Lower leg skin (tissue), 4 donors: ENCODE data around the gene CTSL. TPM values are rescaled to one million over a fixed set of nuclear protein-coding genes. Genes with fewer than 3 reads are reported as not detected.

Source experiments
- DNase-seq, 2 donors: peaks; one replicate each; pipeline ENCODE4 v3.0.0-alpha.2; 2019; ENCODE audit warnings: low spot score in 2 of 2
- H3K4me3 ChIP-seq: fragments of 200-600 bp; sonication (generic); 2 replicates; pipeline ENCODE4 v1.5.1; 2017; ENCODE audit warnings: mild to moderate bottlenecking, low read depth; ENCODE audit not compliant: poor library complexity, severe bottlenecking
- POLR2A ChIP-seq, 2 donors: fragments of 450-650 bp; IDR thresholded peaks; one replicate each; pipeline ENCODE4 v1.6.1; 2016 to 2017; ENCODE audit warnings: antibody characterized with exemption in 2 of 2, mild to moderate bottlenecking in 1 of 2, moderate library complexity in 1 of 2
- WGBS, 2 donors: methylation state at CpG; one replicate each; pipeline ENCODE4 v1.1.5; 2018; 5-methylcytosine and 5-hydroxymethylcytosine counted together
- intact Hi-C: fragments of 100-400 bp; cut with DNase I; formaldehyde crosslinking; loops from one replicate; pipeline ENCODE4 v1.15.0; 2023; ENCODE audit warnings: low total_unique reads
- total RNA-seq, 4 donors: library from RNA; depleted of rRNA; stranded (reverse); fragments of >200 nt; gene quantifications; one replicate each; pipeline ENCODE4 v1.1.0, GENCODE V29; 2016
- TF ChIP-seq, protein P1 (sequence below), 3 donors: fragments of 450-650 bp; IDR thresholded peaks; one replicate each; pipeline ENCODE4 v1.5.1; 2016; ENCODE audit warnings: antibody characterized with exemption in 3 of 3, mild to moderate bottlenecking in 3 of 3, moderate library complexity in 2 of 3

The CTSL gene
- total RNA-seq, 4 donors from 2014 or later, result 22.0 to 41.3 (median 33.8) TPM

DNA sequence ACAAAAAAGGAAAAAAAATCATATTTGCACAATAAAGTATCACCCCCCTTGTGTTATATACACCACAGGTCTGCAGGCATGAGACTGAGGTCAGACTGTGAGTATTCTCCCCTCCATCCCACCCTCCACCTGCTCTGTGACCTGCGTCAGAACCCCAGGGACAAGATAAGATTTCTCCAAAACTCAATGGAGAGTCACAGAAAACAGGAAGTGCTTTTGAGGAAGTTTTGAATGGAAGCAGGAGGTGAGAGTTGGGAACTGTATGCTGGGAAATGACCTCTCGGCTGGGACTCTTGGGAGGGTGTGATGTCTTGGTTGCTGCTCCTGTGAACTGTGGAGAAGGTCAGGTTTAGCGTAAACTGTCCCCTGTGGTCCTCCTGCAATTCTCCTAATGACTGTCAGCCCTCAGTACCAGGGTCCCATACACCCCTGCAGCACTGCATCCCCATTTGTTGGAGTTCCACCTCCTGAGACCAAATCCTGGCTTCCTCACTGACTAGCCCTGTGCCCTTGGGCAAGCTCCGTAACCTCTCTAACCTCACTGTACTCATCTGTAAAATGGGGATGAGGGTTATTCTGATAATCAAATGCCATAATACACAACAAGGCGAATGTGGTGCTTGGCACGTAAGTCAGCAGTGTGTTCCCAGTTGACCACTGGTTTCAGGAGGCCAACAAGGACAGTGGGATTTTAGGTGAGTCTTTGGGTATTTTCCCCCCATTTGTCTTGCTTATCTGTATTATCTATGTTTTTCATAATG, 6.9 kb upstream of the CTSL start:
- TF ChIP-seq POLR2A (IDR thresholded peaks at IDR 0.05), result no peak
- TF ChIP-seq, protein P1, sequence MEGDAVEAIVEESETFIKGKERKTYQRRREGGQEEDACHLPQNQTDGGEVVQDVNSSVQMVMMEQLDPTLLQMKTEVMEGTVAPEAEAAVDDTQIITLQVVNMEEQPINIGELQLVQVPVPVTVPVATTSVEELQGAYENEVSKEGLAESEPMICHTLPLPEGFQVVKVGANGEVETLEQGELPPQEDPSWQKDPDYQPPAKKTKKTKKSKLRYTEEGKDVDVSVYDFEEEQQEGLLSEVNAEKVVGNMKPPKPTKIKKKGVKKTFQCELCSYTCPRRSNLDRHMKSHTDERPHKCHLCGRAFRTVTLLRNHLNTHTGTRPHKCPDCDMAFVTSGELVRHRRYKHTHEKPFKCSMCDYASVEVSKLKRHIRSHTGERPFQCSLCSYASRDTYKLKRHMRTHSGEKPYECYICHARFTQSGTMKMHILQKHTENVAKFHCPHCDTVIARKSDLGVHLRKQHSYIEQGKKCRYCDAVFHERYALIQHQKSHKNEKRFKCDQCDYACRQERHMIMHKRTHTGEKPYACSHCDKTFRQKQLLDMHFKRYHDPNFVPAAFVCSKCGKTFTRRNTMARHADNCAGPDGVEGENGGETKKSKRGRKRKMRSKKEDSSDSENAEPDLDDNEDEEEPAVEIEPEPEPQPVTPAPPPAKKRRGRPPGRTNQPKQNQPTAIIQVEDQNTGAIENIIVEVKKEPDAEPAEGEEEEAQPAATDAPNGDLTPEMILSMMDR (IDR thresholded peaks at IDR 0.05), result no peak
- H3K4me3 ChIP-seq, result no peak overlapping the region
- 90 to 92% methylated on average over 6 of the region's 6 CpGs for WGBS, 2 donors
- intact Hi-C loops, result no loop called here
- no peak for DNase-seq

DNA sequence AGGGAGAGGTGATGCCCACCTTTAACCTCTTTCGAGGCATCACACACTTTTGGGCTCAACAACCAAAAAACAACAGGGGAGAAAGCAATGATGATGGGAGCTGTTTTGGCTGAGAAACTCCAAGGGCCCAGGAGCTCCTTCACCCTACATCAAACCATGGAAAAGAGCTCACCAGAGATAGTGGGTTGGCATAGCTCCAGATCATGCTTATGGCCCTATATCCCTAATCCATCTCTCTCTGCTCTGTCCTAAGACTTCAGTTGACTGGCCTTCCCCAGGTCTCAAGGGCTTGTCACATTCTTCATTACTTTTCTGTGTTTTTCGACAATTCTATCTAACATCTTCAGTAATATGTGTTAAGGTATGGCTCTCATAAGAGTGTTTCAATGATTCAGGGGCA, 5.7 kb upstream of the CTSL start:
- TF ChIP-seq, protein P1 (IDR thresholded peaks at IDR 0.05), result no peak
- TF ChIP-seq POLR2A (IDR thresholded peaks at IDR 0.05), result no peak
- DNase-seq, result no peak
- 96% methylated on average over 2 of the region's 2 CpGs for WGBS, 2 donors
- H3K4me3 ChIP-seq, result no peak overlapping the region
- intact Hi-C loops, result no loop called here

DNA sequence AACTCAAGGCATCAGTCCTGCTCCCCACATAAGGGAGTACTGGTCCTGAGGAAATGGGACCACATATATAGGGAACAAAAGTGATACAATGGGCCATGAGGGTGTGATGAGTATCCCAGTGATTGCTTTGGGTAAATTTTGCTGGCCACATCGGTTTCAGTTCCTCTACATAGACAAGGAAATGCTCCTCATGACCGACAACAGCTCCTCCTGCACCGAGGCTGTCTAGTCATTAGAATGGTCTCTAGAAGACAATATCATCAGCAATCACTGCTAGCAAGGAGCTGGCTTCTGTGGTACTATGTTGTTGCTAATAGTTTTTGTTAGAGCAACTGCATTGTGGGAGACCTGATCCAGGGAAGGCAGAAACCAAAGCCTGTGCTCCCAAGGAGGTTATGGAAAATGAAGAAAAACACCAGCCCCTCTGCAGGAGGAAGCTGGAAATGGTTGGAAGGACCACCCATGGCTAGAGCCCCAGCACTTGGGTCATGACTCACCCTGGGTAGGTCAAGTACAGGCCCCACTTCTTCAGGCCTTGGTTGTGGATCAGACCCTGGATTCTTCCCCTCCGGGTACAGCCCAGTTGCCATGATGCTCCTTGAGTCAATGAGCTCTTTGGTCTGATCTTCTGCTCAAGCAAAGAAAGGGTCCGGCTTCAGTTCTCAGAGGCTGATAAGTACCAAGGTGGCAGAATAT, 3.4 kb upstream of the CTSL start:
- TF ChIP-seq, protein P1 (IDR thresholded peaks at IDR 0.05), result no peak
- no peak for TF ChIP-seq POLR2A (IDR thresholded peaks at IDR 0.05)
- intact Hi-C loops, result no loop called here
- no peak overlapping the region for H3K4me3 ChIP-seq
- peak in 1 of 2 donors; percentile 56 for DNase-seq
- 84 to 91% methylated on average over 5 of the region's 5 CpGs for WGBS, 2 donors

DNA sequence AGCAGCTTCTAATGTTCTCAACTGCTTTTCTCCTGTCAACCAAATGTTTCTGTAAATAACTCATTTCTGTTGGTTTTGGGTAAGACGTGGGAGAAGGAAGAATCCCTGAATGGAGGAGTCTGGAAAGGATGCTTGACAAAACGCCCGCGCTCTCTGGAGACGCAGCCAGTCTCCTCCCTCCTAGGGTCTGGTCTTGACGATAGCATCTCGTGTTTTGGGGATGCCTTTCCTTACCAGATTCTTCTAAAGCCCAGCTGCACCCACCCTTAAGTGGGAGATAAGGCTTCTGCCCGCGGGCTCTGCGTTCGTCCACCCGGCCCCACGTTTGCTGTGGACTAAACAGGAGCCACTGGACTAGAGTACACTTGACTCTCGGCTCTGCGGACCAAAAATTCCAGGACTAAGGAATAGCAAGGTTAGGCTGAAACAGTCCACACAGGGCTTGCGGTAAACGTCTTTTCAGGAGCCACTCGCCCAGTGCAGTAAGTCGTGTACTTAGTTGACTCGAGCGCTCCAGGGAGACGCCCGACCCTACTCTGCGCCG, 491 bp upstream of the CTSL start:
- TF ChIP-seq POLR2A (IDR thresholded peaks at IDR 0.05), result no peak
- TF ChIP-seq, protein P1 (IDR thresholded peaks at IDR 0.05), result no peak
- 3% methylated on average over 15 to 25 of the region's 25 CpGs for WGBS, 2 donors
- DNase-seq, result peak in 1 of 2 donors; percentile 87
- H3K4me3 ChIP-seq, result peak overlapping the region; percentile 53
- intact Hi-C loops, result no loop called here

DNA sequence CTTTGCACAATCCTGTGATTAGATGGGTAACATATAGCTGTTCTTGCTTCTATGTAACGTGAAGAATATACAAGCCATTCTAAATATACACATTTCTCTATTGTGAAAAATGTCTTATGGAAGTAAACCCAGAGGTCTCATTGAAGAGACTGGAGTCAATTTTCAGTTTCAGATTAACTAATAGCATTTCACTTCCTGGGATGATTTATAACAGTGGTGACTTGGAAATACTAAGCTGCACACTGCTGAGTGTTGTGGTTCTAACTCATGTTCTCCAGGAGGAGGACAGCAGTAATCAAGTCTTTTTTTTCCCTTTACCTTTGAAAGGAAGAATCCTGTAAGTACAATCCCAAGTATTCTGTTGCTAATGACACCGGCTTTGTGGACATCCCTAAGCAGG, 3.3 kb downstream of the CTSL start:
- intact Hi-C loops, result no loop called here
- 94 to 95% methylated on average over 2 of the region's 2 CpGs for WGBS, 2 donors
- TF ChIP-seq POLR2A (IDR thresholded peaks at IDR 0.05), result no peak
- DNase-seq, result no peak
- H3K4me3 ChIP-seq, result no peak overlapping the region

DNA sequence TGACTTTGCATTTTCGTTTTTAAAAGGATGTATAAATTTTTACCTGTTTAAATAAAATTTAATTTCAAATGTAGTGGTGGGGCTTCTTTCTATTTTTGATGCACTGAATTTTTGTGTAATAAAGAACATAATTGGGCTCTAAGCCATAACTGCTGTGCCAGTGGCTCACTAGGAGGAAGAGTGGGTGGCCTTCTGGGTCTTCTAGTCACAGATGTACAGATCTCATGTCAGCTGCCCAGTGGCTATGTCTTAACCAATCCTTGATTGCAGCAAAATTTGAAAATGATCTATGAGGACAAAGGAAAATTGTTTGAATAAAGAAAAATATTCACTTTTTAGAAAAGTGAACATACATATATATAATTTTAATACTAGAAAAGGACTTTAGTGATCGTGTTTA, 5.4 kb downstream of the CTSL start:
- TF ChIP-seq, protein P1 (IDR thresholded peaks at IDR 0.05), result no peak
- TF ChIP-seq POLR2A (IDR thresholded peaks at IDR 0.05), result no peak
- WGBS, 2 donors, result 89% methylated on average over 2 of the region's 2 CpGs
- H3K4me3 ChIP-seq, result no peak overlapping the region
- DNase-seq, result no peak
- intact Hi-C loops, result no loop called here
